ENCODE results near the gene GRIK4.
"Not testable (repeated sequence)": the region's sequence is repeated elsewhere in the genome, so short reads cannot be mapped to it uniquely, and the experiment has no call there.

- not testable (repeated sequence) for TF ChIP-seq CTCF (conservative IDR thresholded peaks at IDR 0.05; ENCODE audit: low read depth, low read length); USF2 (IDR thresholded peaks at IDR 0.05; ENCODE audit: low read depth, low read length); SMC3 (IDR thresholded peaks at IDR 0.05; ENCODE audit: low read depth, low read length); POLR2A (IDR thresholded peaks at IDR 0.05; ENCODE audit: low read depth, low read length); CEBPB (IDR thresholded peaks at IDR 0.05; ENCODE audit: low read depth, low read length); MAFK (IDR thresholded peaks at IDR 0.05; ENCODE audit: low read depth, low read length); MXI1 (IDR thresholded peaks at IDR 0.05; ENCODE audit: borderline replicate concordance, low read depth, low read length); FOS (IDR thresholded peaks at IDR 0.05; ENCODE audit: low read depth, low read length); MAZ (IDR thresholded peaks at IDR 0.05; ENCODE audit: borderline replicate concordance, low read depth, low read length); NFE2L2 (IDR thresholded peaks at IDR 0.05; ENCODE audit: low read depth, low read length)
These were observed 510.2 kb downstream of the GRIK4 start for GRCh38 chr11:121021718-121022117.
